NK-92 treated with Interleukin-12 subunit alpha and Interleukin-12 subunit beta, amount 100 ng/mL, for 24 hours (cell line): Measurements from ENCODE around the gene PSTPIP1.
"Not testable (repeated sequence)": the region's sequence is repeated elsewhere in the genome, so short reads cannot be mapped to it uniquely, and the experiment has no call there.

Experiments used
- DNase-seq: peaks from one replicate; lab custom pipeline; 2025; lab: John Stamatoyannopoulos, UW

PSTPIP1 gene

GRCh38 chr15:76994971-76995945, at the start of gene PSTPIP1:
Gene PSTPIP1 (plus strand): TSS chr15:76995126. CDS start chr15:76995574, 448 bp downstream.
- peak; percentile 75 for DNase-seq

DNA sequence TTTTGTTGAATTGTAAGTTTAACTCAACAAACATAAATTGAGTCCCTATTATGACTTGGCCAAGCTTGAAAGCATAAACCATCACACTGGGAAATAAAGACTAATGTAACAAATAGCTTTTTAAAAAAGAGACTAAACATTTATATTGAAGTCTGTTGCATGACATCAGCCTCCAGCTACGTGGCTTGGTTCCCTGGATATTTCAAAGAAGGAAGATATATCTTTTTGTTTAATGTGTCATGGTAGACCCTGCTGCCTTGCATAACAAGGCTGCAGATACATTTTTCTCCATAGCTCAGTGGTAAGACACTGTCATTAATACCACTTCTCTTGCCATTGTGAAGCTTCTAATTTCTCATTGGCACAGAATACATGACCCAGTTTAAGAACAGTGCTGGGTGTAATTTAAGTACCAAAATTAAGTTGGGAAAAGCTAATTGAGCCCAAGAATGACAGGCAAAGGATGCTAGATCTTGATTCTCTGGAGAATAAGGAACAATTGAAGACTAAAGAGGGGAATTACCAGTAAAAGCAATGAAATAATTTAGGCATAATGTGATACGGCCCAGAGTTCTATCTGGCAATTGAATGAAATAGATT, 49.3 kb upstream of the PSTPIP1 start:
- DNase-seq, result no peak

- no peak for DNase-seq
Observed at GRCh38 chr15:76947454-76947853, 47.5 kb upstream of the PSTPIP1 start.

GRCh38 chr15:76951220-76951619, 43.7 kb upstream of the PSTPIP1 start:
- DNase-seq, result no peak

DNA sequence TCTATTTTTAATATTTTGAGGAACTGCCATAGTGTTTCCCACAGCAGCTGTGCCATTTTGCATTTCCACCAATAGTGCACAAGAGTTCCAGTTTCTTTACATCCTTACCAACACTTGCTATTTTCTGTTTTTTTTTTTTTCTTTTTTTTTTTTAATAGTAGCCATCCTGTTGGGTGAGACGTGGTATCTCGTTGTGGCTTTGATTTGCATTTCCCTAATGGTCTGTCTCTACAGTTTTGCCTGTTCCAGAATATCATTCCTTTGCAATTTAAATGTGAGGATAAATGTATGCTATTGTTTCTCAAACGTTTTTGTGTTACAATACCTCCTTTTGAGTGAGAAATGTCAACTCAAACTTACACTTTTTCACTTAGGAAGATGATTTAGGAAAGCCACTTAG, 41.0 kb upstream of the PSTPIP1 start:
- no peak for DNase-seq

DNA sequence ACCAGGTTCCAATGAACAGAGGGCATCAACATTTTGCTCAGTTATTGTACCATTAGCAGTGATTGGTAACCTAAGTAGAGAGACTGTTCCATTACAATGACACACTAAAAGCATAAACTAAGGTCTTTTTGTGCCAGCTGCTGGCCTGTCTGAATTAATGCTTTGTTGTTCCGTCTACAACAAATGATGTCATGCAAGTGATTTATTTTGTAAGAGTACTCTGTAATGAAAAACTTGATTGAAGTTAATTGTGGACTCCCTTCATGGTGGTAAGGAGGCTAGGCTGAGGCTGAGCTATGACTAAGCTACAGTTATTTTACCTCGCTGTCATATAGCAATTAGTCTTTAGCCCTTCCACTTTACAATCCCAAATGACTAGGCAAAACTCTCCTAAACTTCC, 40.2 kb upstream of the PSTPIP1 start:
- DNase-seq, result no peak

DNA sequence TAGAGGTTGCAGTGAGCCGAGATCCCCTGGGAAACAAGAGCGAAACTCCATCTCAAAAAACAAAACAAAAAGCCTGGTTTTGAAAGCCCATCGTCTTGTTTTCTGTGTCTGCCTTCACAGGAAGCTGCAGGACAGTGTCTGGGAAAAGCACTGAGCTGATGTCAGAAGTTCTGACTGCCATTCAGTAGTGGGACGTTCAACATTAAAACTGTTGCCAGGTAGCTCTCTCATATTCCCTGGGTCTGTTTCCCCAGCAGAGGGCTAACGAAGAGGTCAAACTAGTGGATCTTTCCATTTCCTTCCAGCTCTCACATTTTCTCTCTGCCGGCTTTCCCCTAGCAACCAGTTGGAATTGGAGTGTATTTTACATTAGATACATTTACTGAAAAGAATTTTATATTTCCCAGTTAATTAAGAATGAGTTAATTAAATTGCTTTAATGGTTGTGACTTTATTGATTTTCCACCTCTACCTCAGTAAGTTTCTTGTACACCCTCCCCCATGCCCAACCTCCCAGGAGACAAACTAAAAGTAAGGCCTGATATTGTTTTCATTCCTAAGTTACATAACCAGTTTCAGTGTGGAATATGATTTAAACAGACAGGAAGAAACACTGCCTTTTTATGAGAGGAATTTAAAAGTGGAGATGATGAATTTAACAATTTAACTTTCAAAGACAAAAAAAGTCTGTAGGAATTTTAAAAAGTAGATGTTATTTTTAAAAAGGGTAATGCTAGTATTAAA, 33.5 kb upstream of the PSTPIP1 start:
- no peak for DNase-seq

- DNase-seq, result no peak
Observed at GRCh38 chr15:76962337-76963013, 32.5 kb upstream of the PSTPIP1 start.

- DNase-seq, result no peak
Observed at GRCh38 chr15:76963596-76963995, 31.3 kb upstream of the PSTPIP1 start.

GRCh38 chr15:76964157-76964556, 30.8 kb upstream of the PSTPIP1 start:
- DNase-seq, result no peak

GRCh38 chr15:76966051-76966450, 28.9 kb upstream of the PSTPIP1 start:
- not testable (repeated sequence) for DNase-seq

DNA sequence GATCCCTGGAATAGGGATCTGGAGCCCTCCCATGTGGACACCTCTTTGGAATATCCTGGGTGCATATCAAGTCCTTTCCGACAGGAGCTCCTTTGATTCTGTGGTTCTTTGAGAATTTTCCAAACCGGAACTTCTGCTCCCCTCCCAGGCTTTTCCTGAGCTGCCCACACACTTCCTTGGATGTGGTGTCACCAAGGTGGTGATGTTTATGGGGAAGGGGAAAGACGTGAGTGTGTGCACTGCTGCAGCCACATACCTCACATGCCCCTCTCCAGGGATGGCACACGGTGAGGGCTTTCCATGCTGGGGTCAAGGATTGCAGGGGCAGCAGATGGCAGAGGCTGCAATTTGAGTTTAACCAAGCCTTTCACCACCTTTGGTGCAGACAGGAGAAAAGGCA, 27.9 kb upstream of the PSTPIP1 start:
- no peak for DNase-seq

DNA sequence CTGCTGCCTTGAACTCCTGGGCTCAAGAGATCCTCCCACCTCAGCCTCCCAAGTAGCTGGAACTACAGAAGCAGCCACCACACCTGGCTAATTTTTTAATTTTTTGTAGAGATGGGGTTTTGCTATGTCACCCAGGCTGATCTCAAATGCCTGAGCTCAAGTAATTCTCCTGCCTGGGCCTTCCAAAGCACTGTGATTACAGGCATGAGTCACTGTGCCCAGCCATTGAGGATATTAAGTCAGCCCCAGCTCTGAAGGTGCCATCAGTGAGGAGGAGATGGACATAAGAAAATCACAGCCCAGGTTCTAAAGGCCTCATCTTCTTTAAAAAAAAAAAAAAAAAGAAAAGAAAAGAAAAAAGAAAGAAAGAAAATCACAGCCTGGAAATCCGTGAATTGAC, 26.6 kb upstream of the PSTPIP1 start:
- DNase-seq, result no peak

DNA sequence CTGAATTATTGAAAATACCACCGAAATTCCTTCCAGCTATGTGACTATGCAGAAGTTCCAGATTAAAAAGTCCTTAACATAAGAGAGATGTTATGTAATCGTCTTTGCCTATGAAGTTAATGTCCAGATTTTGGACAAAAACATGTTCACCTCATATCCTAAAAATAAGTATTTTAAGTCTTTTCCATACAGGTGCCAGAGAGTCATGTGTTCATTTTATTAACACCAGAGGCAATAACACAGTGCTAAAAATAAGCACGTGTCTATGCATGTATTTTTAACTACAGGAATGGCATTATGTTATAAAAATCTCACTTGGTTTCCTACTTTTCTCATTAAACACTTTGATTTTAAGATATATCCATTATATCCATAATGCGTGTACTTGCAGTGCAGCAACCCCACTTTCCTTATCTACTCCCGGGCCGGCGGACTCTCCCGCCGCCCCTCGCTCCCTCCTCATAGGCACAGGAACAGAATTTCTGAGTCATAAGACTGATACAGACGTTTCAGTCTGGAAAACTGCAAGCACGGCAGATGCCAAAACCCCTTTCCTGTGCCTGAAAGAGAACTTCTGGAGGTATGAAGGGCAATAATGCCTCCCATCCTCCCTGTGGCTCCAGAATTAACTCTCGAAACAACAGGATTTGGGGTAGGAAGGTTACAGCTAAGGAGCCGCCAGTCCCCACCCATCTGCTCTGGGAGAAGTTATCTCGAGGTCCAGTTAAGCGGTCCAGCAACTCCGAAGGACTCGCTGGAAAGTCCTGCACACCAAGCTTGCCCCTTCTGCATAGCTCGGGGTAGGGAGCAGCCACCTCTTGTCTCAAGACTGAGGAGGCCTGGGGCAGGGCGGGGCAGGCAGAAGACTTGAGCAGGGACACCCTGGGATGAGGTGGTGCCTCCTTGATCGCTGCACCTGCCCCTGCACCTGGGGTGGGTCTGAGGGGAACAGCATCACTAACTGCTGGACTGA, 22.3 kb upstream of the PSTPIP1 start:
- DNase-seq, result no peak

DNA sequence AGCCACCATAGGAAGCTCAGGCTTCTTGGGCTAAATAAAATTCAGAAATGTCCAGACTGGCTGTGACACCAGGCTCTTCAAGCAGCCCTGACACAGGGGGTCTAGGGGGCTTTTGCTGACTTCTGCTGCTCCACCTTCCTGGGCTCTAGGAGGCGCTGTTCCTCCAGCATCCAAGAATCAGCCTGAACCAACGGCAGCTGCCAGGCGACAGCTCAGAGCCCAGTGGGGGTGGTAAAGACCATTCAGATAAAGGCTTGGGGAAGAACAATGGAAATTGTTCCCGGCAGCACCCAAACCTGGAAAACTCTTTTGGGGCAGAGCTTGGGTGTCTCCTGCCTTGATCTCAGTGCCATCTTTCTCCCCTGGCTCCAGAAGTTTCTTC, 21.6 kb upstream of the PSTPIP1 start:
- DNase-seq, result peak; percentile 50

DNA sequence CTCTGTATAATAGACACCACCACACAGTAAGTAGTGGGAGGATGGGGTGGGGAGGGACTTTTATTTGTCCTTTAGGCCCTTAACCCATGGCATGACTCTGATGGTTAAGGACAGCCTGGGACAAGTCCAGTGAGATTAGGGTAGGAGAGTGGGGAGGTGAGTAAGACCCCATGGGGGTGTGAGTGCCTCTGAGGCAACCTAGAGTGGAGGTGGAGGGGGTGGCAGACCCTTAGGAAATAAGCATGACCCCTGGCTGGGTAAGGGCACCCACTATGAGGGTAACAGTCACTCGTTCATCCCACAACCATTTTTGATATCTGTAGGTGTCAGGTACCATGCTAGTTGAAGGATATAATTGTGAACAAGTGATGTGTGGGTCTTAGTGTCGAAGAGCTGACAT, 21.0 kb upstream of the PSTPIP1 start:
- no peak for DNase-seq

GRCh38 chr15:76974456-76975036, 20.4 kb upstream of the PSTPIP1 start:
- no peak for DNase-seq

GRCh38 chr15:76976141-76976540, 18.8 kb upstream of the PSTPIP1 start:
- DNase-seq, result no peak

DNA sequence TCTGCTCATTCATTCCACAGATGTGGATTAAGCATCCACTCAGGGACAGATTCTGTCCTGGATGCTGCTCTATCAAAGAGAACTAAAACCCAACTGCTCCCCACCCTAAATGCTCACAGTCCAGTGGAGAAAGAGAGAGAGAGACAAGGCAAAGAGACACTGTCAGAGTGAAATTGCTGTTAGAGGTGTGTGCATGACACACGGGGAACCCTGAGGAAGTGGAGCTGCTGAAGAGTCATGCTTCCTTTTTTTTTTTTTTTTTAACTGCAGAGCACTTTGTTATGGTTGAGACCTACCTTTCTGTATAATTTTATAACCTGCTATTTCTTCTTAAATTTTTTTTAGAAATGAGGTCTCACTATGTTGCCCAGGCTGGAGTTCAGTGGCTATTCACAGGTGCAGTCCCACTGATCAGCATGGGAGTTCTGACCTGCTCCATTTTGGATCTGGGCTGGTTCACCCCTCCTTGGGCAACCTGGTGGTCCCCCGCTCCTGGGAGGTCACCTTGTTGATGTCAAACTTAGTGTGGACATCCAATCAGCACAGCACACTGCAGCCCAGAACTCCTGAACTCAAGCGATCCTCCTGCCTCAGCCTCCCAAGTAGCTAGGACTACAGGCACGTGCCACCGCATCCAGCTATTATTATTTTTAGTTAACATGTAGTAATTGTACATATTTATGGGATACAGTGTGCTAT, 18.2 kb upstream of the PSTPIP1 start:
- DNase-seq, result no peak
